Upper lobe of left lung (tissue), 6 donors: ENCODE results near the gene AMIGO3. TPM values are rescaled to one million over a fixed set of nuclear protein-coding genes. Genes with fewer than 3 reads are reported as not detected.

Experiments
- ATAC-seq, 2 donors: fragments of 200-7000 bp; cut with Tn5 transposase; one replicate each; pipeline ENCODE4 v1.9.1; 2022; ENCODE audit warnings: mild to moderate bottlenecking in 2 of 2, moderate library complexity in 2 of 2; ENCODE audit not compliant: low FRiP score in 2 of 2
- DNase-seq, 2 donors: peaks; one replicate each; pipeline ENCODE4 v3.0.0-alpha.2; 2019 to 2020
- H3K27ac ChIP-seq, 4 donors: fragments of 200-600 bp; sonication (generic); one replicate each; pipeline ENCODE4 v1.5.1; 2016 to 2019
- H3K27me3 ChIP-seq, 4 donors: fragments of 200-600 bp; sonication (generic); one replicate each; pipeline ENCODE4 v1.5.1; 2017 to 2019
- H3K36me3 ChIP-seq, 4 donors: fragments of 200-600 bp; sonication (generic); one replicate each; pipeline ENCODE4 v1.5.1; 2016 to 2019
- H3K4me1 ChIP-seq, 4 donors: fragments of 200-600 bp; sonication (generic); one replicate each; pipeline ENCODE4 v1.5.1; 2018 to 2019
- H3K4me3 ChIP-seq, 4 donors: fragments of 200-600 bp; sonication (generic); one replicate each; pipeline ENCODE4 v1.5.1; 2017 to 2019; ENCODE audit warnings: mild to moderate bottlenecking in 2 of 4, moderate library complexity in 1 of 4
- H3K9me3 ChIP-seq, 4 donors: fragments of 200-600 bp; sonication (generic); one replicate each; pipeline ENCODE4 v1.5.1; 2018 to 2019
- EP300 ChIP-seq, 4 donors: sonication (generic); formaldehyde crosslinking; IDR thresholded peaks; one replicate each; pipeline ENCODE4 v1.5.1; 2017; ENCODE audit warnings: antibody characterized with exemption in 4 of 4, control low read depth in 2 of 4
- POLR2A ChIP-seq, 4 donors: fragments of 450-650 bp; IDR thresholded peaks; one replicate each; pipeline ENCODE4 v1.5.1; 2016 to 2017; ENCODE audit warnings: antibody characterized with exemption in 4 of 4, mild to moderate bottlenecking in 2 of 4
- POLR2AphosphoS5 ChIP-seq, 2 donors: sonication (generic); formaldehyde crosslinking; IDR thresholded peaks; one replicate each; pipeline ENCODE4 v1.5.1; 2017; ENCODE audit warnings: antibody characterized with exemption in 2 of 2
- WGBS, 2 donors: methylation state at CpG; one replicate each; pipeline ENCODE4 v1.1.5; 2017 to 2018; 5-methylcytosine and 5-hydroxymethylcytosine counted together
- total RNA-seq, 6 donors: library from RNA; depleted of rRNA in 4 of 6; stranded (reverse); fragments of >200 nt in 4 of 6; gene quantifications; one replicate each; pipeline versions ENCODE4 v1.1.0 to v1.2.1, GENCODE V29; 2016 to 2021
- TF ChIP-seq, protein P1 (sequence below), 6 experiments: fragments of 450-650 bp in 4 of 6; fragments of 200-600 bp in 2 of 6; sonication (generic) in 2 of 6; IDR thresholded peaks; one replicate each; pipeline ENCODE4 v1.5.1; 2016 to 2019; ENCODE audit warnings: antibody characterized with exemption in 6 of 6
- donor health status: DM: no; HTN: no; CAD: no; lungs with moderate emphysema.
- donor health status: DM: no; HTN: yes; CAD: no; lungs with severe emphysema.

Gene AMIGO3
- total RNA-seq, 6 donors from 2014 or later, result 0.13 to 3.2 (median 1.9) TPM

DNA sequence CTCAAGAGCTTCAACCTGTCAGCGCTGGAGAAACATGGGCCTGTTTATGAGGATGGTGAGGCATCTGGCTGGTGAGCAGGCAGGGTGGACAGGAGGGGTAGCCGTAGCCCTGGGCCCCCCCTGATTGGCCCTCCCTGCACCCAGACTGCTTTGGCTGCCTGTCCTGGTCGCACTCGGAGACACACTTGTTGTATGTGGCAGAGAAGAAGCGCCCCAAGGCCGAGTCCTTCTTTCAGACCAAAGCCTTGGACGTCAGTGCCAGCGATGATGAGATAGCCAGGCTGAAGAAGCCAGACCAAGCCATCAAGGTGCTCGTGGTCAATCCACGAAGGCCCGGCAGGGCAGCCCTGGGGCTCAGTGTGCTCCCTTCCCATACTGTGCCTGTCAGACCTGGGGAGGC is 43.6 kb downstream of the AMIGO3 start:
- ATAC-seq (no peak), DNase-seq (no peak)
- peaks cover 20 to 54% (median 43%) of the 10 kb centered on the region in 4 donors for H3K36me3 ChIP-seq
- H3K9me3 ChIP-seq, result no peaks in the 10 kb centered on the region
- H3K4me1 ChIP-seq, result peaks cover 14 to 26% (median 16%) of the 10 kb centered on the region in 4 donors
- no peak overlapping the region for H3K27ac ChIP-seq
- no peaks in the 10 kb centered on the region for H3K27me3 ChIP-seq
- 95 to 96% methylated on average over 7 to 9 of the region's 11 CpGs for WGBS, 2 donors
- no peak overlapping the region for H3K4me3 ChIP-seq
- TF ChIP-seq POLR2A (IDR thresholded peaks at IDR 0.05), result no peak
- TF ChIP-seq POLR2AphosphoS5 (IDR thresholded peaks at IDR 0.05), result no peak
- TF ChIP-seq, protein P1, sequence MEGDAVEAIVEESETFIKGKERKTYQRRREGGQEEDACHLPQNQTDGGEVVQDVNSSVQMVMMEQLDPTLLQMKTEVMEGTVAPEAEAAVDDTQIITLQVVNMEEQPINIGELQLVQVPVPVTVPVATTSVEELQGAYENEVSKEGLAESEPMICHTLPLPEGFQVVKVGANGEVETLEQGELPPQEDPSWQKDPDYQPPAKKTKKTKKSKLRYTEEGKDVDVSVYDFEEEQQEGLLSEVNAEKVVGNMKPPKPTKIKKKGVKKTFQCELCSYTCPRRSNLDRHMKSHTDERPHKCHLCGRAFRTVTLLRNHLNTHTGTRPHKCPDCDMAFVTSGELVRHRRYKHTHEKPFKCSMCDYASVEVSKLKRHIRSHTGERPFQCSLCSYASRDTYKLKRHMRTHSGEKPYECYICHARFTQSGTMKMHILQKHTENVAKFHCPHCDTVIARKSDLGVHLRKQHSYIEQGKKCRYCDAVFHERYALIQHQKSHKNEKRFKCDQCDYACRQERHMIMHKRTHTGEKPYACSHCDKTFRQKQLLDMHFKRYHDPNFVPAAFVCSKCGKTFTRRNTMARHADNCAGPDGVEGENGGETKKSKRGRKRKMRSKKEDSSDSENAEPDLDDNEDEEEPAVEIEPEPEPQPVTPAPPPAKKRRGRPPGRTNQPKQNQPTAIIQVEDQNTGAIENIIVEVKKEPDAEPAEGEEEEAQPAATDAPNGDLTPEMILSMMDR (IDR thresholded peaks at IDR 0.05), result no peak
- TF ChIP-seq EP300 (IDR thresholded peaks at IDR 0.05), result no peak

DNA sequence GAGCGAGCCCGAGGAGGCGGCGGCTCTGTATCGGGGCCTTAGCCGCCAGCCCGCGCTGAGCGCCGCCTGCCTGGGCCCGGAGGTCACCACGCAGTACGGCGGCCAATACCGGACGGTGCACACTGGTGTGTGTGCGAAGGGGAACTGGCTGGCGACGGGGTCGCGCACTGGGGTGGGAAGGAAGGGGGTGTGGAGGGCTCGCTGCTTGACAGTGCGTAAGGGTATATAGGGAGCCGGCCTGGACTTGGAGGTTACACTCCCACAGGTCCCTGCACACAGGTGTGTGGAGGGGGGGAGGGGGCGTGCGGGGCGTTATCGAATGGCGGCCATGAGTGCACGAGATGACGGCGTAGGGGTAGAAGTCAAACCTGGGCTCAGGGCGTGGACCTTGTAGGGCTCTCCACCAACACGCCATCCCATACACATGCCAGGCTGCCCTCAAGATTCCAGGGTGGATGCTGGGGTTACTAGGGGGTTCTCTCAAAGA is 44.9 kb downstream of the AMIGO3 start:
- Histone ChIP-seq H3K36me3 (peaks cover 12 to 40% (median 32%) of the 10 kb centered on the region in 4 donors), H3K4me3 (peak overlapping the region; percentile 75 to 99 (median 84)), H3K4me1 (peaks cover 14 to 26% (median 16%) of the 10 kb centered on the region in 4 donors), H3K27ac (peak overlapping the region; percentile 90 to 96 (median 94)), H3K27me3 (no peaks in the 10 kb centered on the region), H3K9me3 (no peaks in the 10 kb centered on the region)
- WGBS, 2 donors, result 5 to 11% methylated on average over 22 to 31 of the region's 34 CpGs
- DNase-seq (no peak), ATAC-seq (peak; percentile 1 to 51)
- TF ChIP-seq POLR2AphosphoS5 (IDR thresholded peaks at IDR 0.05), result no peak
- peak in 1 of 4 donors; percentile 6 for TF ChIP-seq POLR2A (IDR thresholded peaks at IDR 0.05)
- TF ChIP-seq, protein P1 (IDR thresholded peaks at IDR 0.05), result peak in 2 of 6 experiments; percentile 6 to 48

GRCh38 chr3:49673715-49674496 is 45.6 kb downstream of the AMIGO3 start, which contains the start of gene APEH:
Gene APEH (plus strand): TSS chr3:49674351. CDS start chr3:49674402, 51 bp downstream.
- peak within 1 kb of the TSS; percentile 75 to 99 (median 84) for H3K4me3 ChIP-seq
- peak in 3 of 4 donors; percentile 57 to 92 (median 71) for TF ChIP-seq POLR2A (IDR thresholded peaks at IDR 0.05)
- TF ChIP-seq POLR2AphosphoS5 (IDR thresholded peaks at IDR 0.05), result peak; percentile 79
- TF ChIP-seq EP300 (IDR thresholded peaks at IDR 0.05), result peak in 1 of 4 donors; percentile 24
- TF ChIP-seq, protein P1 (IDR thresholded peaks at IDR 0.05), result peak in 2 of 6 experiments; percentile 19 to 29
- DNase-seq (peak; percentile 97 to 99), ATAC-seq (peak; percentile 96 to 97)
- peaks cover 8 to 34% (median 26%) of the 10 kb centered on the region in 4 donors for H3K36me3 ChIP-seq
- 1 to 3% methylated on average over 13 to 57 of the region's 71 CpGs for WGBS, 2 donors
- H3K27ac ChIP-seq, result peak within 1 kb of the TSS; percentile 90 to 96 (median 94)
- H3K4me1 ChIP-seq, result peaks cover 14 to 26% (median 16%) of the 10 kb centered on the region in 4 donors
- H3K27me3 ChIP-seq, result no peaks in the 10 kb centered on the region
- no peaks in the 10 kb centered on the region for H3K9me3 ChIP-seq

DNA sequence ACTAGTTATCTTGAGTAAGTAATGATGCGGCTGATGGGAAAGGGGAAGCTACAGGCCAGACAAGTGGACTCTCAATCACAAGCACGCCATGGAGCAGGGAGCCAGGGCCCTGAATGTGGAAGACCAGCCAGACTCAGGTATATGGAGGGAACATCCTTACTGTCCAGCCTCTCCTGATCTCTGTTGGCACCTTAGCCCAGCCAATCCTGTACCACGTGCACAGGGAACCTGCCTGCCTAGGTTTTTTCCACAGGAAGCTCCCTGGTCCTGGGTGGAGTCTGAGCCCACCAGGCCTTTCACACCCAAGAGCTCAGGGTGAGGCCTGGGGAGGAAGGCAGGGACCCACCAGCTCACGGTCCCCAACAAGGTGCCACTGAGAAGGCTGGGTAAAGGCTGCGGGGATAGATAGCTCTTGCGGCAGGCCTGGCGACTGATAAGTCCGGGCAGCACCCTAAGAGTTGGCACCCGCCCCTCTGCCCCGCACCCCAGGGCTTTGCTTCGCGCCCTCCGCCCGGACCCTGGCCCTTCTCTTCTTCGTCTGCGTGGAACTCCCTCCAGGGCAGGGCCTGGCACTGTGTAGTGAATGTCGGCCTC is 46.3 kb downstream of the AMIGO3 start:
- Histone ChIP-seq H3K9me3 (no peaks in the 10 kb centered on the region), H3K36me3 (peaks cover 4 to 27% (median 19%) of the 10 kb centered on the region in 4 donors), H3K4me3 (peak overlapping the region; percentile 38 to 99 (median 76)), H3K4me1 (peaks cover 14 to 30% (median 16%) of the 10 kb centered on the region in 4 donors), H3K27me3 (no peaks in the 10 kb centered on the region), H3K27ac (peak overlapping the region; percentile 90 to 96 (median 94))
- TF ChIP-seq EP300 (IDR thresholded peaks at IDR 0.05) (no peak), POLR2A (IDR thresholded peaks at IDR 0.05) (no peak), POLR2AphosphoS5 (IDR thresholded peaks at IDR 0.05) (no peak)
- TF ChIP-seq, protein P1 (IDR thresholded peaks at IDR 0.05), result no peak
- 22 to 78% methylated on average over 2 to 17 of the region's 17 CpGs for WGBS, 2 donors
- ATAC-seq (no peak), DNase-seq (no peak)
